NCI-H510A treated with DMSO at 0.1 percent for 48 hours (cell line): ENCODE results near the gene IFNA2.
"Not testable (repeated sequence)": the region's sequence is repeated elsewhere in the genome, so short reads cannot be mapped to it uniquely, and the experiment has no call there.

Experiments used
- DNase-seq: peaks from one replicate; lab custom pipeline; 2025; lab: John Stamatoyannopoulos, UW

IFNA2 gene

DNA sequence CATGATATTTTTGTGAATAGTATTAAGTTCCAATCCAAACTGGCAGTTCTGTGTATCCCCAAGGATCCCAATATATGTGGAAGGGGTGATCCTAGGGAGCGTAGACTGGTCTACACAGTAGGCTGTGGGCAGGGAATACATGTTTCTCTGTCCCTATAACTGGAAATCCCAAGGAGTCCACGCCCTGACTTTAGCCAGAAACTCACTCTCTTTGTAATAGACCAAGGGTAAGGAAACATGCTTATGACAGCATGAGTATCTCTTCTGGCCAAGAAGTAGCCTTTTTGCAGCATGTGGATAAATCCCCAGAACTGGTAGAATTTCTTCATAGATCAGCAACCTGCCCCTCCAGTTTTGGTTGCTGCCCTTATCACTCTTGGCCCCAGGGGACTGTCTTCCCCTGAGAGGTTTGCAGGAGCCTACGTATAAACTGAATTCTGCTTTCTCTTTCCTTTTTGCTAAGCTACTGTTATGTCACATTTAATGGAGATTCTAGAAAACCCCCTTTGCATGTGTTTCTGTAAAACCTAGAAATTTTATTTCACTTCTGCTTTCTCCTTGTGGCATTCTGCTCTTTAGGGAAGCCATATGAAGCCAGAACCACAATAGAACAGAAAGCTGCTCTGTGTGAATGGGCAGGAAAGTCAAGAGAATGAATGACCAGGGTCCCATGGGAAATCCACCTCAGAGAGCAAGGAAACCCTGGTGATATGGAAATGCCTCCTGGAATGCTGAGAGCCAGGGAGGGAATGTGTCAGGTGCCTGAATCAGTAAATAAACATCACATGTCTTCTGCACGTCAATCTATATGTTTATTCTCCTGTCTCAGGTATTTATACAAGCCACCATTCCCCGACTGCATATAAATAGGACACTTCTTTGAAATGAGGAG lies 3.5 kb downstream of the IFNA2 start:
- no peak for DNase-seq

GRCh38 chr9:21371467-21371866 lies 13.7 kb downstream of the IFNA2 start:
- not testable (repeated sequence) for DNase-seq

DNA sequence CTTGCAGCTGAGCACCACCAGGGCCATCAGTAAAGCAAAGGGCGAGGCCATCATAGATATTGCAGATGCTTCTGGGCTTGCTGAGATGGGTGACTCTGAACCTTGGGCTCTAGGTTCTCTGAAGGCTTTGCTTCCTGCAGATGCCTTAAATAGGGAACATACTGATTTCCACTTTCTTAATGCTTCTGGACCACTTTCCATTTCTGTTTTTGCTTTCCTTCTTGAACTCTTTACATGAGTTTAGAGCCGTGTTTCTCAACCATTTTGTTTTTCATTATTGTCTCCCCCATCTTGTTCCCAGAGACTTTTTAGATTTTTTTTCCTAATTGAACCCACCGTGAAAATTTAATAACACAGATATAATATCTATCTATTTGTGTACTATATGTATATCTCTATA lies 17.2 kb downstream of the IFNA2 start, which contains the start of gene IFNA13:
IFNA13 (minus strand) TSS at position 101 of the 400 bp plus-strand sequence; CDS start at position 54, 47 bp downstream.
- no peak for DNase-seq

- not testable (repeated sequence) for DNase-seq
Observed at GRCh38 chr9:21367169-21367568, 18.0 kb downstream of the IFNA2 start.

- no peak for DNase-seq
Observed at GRCh38 chr9:21362287-21362686, 22.9 kb downstream of the IFNA2 start.

- no peak for DNase-seq
Observed at GRCh38 chr9:21357479-21358460, 27.4 kb downstream of the IFNA2 start.

GRCh38 chr9:21350787-21351186 lies 34.4 kb downstream of the IFNA2 start, which contains the start of gene IFNA6:
IFNA6 (minus strand) TSS chr9:21350887; CDS start chr9:21350887, 0 bp downstream.
- no peak for DNase-seq

DNA sequence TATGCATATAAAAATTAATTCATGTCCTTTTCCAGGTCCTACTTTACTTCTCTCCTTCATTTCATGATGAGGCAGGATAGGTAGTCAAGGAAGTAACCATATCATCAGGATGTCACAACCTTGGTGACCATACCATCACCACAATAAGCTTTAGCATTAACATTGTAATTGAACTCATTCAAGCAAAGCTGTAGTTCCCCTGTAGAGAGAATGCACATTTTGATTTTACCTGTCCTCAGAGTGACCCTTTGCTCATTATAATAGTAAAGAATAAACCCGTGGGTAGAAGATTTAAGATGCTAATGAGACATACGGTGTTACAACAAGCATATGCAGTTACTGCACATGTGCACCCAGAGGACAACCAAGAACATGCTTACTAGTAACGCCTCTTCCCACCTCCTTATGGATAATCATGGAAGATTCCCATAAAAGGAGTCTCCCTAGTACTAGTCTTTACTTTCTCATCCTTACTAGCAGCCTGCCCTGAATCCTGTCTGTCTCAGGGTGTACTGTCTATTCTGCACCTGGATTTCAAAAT lies 36.7 kb downstream of the IFNA2 start:
- DNase-seq = no peak

DNA sequence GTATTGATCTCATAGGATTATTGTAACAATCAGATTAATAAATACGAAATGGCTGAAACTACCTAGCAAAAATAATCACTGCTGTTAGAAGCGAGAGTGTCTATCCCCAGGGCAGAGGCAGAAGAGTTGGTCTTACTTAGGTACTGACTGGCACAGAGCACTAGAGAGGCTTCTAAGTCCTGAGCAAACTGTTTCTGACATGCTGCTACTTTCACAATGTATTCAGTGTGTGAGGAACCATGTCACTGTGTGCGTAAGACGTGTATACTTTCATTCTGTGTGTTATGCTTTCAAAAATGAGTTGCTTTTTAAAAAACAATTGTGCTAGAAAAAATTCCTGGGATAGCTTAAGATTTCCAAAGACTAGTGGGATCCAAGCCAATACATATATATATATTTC lies 44.5 kb downstream of the IFNA2 start:
- no peak for DNase-seq

DNA sequence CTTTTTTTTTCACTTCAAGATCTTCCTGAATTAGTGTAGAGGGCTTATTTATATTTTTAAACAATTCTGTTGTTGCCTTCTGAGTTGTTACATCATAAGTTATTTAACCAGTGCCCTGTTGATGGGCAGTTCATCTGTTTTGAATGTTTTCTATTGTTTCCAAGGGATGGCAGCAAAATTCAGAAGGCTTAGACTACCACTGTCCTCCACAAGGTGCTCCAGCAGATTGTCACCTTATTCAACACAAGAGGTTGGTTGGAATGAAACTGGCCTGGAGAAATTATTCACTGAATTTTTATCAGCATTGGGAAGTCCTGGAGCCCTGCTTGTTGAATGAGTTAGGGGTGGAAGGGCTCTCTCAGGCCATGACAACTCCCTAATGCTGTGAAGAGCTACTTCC lies 48.7 kb downstream of the IFNA2 start:
- no peak for DNase-seq

GRCh38 chr9:21334701-21335632 lies 50.2 kb downstream of the IFNA2 start, which contains the start of gene KLHL9:
KLHL9 (minus strand) TSS chr9:21335404; CDS start chr9:21334859, 545 bp downstream.
- peak; percentile 67 for DNase-seq
